ENCODE data around the gene MNAT1.

Gene MNAT1

GRCh38 chr14:60805841-60806430 is 71.4 kb downstream of the MNAT1 start:
- peaks cover 14% of the 10 kb centered on the region for H3K79me2 ChIP-seq
- no peak for TF ChIP-seq CTCF (IDR thresholded peaks at IDR 0.05)
- H3K4me2 ChIP-seq (ENCODE audit: low read length) = no peak overlapping the region
- H3K27ac ChIP-seq = no peak overlapping the region
- no peaks in the 10 kb centered on the region for H3K27me3 ChIP-seq (ENCODE audit: control insufficient read depth, insufficient read depth, low read length)
- no peak overlapping the region for H3K9ac ChIP-seq
- no peaks in the 10 kb centered on the region for H3K9me3 ChIP-seq (ENCODE audit: control insufficient read depth, low read length)
- no peak overlapping the region for H2AFZ ChIP-seq
- H3K4me1 ChIP-seq = peaks cover 4% of the 10 kb centered on the region
- no peak overlapping the region for H3K4me3 ChIP-seq (ENCODE audit: low read depth, low read length)
- H3K36me3 ChIP-seq (ENCODE audit: control insufficient read depth, insufficient read depth, low read length) = no peaks in the 10 kb centered on the region

DNA sequence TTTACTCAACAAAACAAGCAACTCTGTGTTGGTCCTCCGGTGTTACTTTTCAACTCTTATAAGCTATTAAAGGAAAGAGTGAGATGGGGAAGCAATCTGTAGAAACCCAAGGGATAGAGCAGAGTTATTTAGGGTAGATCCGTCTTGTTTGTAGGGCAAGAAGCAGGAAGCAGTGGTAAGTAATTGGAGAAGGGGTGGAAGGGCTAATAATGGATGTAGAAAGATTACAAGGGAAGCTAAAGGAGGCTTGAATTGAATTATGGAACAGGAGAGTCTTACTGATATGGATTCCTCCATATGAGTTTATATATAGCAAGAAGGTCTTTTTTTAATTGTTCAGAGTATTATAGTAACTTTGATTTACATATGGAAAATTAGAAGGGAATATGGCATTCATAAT is 72.7 kb downstream of the MNAT1 start:
- Histone ChIP-seq H3K79me2 (peaks cover 10% of the 10 kb centered on the region), H3K27me3 (ENCODE audit: control insufficient read depth, insufficient read depth, low read length) (no peaks in the 10 kb centered on the region), H3K4me2 (ENCODE audit: low read length) (no peak overlapping the region), H2AFZ (no peak overlapping the region), H3K9ac (no peak overlapping the region), H3K9me3 (ENCODE audit: control insufficient read depth, low read length) (no peaks in the 10 kb centered on the region), H3K4me3 (ENCODE audit: low read depth, low read length) (no peak overlapping the region), H3K36me3 (ENCODE audit: control insufficient read depth, insufficient read depth, low read length) (no peaks in the 10 kb centered on the region), H3K27ac (no peak overlapping the region), H3K4me1 (peaks cover 4% of the 10 kb centered on the region)
- TF ChIP-seq CTCF (IDR thresholded peaks at IDR 0.05) = no peak

DNA sequence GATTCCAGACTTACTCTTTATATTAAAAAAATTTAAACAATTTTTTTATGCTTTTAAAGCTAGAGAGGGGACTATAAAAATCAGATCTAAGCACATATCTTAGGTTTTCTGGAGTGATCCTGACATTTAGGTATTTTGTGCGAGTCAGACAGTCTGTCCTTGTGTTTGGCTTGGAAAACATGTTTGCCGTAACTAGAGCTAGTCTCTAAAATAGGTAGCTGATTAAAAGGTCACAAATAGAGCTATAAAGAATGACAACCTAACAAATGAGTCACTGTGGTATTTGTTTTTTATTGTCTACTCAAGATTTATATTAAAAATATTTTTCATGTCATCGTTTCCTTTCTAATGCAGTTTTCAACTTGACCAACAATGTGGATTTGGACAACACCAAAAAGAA is 73.4 kb downstream of the MNAT1 start:
- no peak for TF ChIP-seq CTCF (IDR thresholded peaks at IDR 0.05)
- Histone ChIP-seq H3K4me3 (ENCODE audit: low read depth, low read length) (no peak overlapping the region), H3K4me1 (peaks cover 4% of the 10 kb centered on the region), H3K4me2 (ENCODE audit: low read length) (no peak overlapping the region), H3K9ac (no peak overlapping the region), H3K36me3 (ENCODE audit: control insufficient read depth, insufficient read depth, low read length) (no peaks in the 10 kb centered on the region), H2AFZ (no peak overlapping the region), H3K27me3 (ENCODE audit: control insufficient read depth, insufficient read depth, low read length) (no peaks in the 10 kb centered on the region), H3K9me3 (ENCODE audit: control insufficient read depth, low read length) (no peaks in the 10 kb centered on the region), H3K27ac (no peak overlapping the region), H3K79me2 (peaks cover 9% of the 10 kb centered on the region)

GRCh38 chr14:60812987-60813386 is 78.4 kb downstream of the MNAT1 start:
- no peak overlapping the region for H3K9ac ChIP-seq
- no peak overlapping the region for H2AFZ ChIP-seq
- no peaks in the 10 kb centered on the region for H3K9me3 ChIP-seq (ENCODE audit: control insufficient read depth, low read length)
- no peak overlapping the region for H3K27ac ChIP-seq
- TF ChIP-seq CTCF (IDR thresholded peaks at IDR 0.05) = no peak
- H3K4me1 ChIP-seq = peaks cover 4% of the 10 kb centered on the region
- H3K27me3 ChIP-seq (ENCODE audit: control insufficient read depth, insufficient read depth, low read length) = no peaks in the 10 kb centered on the region
- no peaks in the 10 kb centered on the region for H3K36me3 ChIP-seq (ENCODE audit: control insufficient read depth, insufficient read depth, low read length)
- H3K4me2 ChIP-seq (ENCODE audit: low read length) = no peak overlapping the region
- H3K79me2 ChIP-seq = no peaks in the 10 kb centered on the region
- H3K4me3 ChIP-seq (ENCODE audit: low read depth, low read length) = no peak overlapping the region

DNA sequence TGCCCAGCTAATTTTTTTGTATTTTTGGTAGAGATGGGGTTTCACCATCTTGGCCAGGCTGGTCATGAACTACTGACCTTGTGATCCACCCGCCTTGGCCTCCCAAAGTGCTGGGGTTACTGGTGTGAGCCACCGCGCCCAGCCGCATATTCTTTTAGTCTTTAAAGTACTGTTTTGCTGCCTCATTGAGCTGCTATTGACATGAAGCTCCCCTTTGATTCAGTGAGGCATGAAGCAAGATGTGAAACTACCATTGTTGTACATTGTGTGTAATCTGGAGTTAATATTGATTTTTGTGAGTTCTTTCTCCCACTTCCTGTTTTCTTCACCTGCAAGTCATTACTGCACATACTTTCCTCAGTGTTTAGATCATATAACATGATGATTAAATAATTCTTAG is 80.8 kb downstream of the MNAT1 start:
- Histone ChIP-seq H3K27me3 (ENCODE audit: control insufficient read depth, insufficient read depth, low read length) (no peaks in the 10 kb centered on the region), H3K9me3 (ENCODE audit: control insufficient read depth, low read length) (no peaks in the 10 kb centered on the region), H3K4me2 (ENCODE audit: low read length) (no peak overlapping the region), H2AFZ (no peak overlapping the region), H3K4me3 (ENCODE audit: low read depth, low read length) (no peak overlapping the region), H3K9ac (no peak overlapping the region), H3K4me1 (no peaks in the 10 kb centered on the region), H3K27ac (no peak overlapping the region), H3K36me3 (ENCODE audit: control insufficient read depth, insufficient read depth, low read length) (no peaks in the 10 kb centered on the region), H3K79me2 (no peaks in the 10 kb centered on the region)
- no peak for TF ChIP-seq CTCF (IDR thresholded peaks at IDR 0.05)
